ENCODE data around the gene PTPRJ.

DNA sequence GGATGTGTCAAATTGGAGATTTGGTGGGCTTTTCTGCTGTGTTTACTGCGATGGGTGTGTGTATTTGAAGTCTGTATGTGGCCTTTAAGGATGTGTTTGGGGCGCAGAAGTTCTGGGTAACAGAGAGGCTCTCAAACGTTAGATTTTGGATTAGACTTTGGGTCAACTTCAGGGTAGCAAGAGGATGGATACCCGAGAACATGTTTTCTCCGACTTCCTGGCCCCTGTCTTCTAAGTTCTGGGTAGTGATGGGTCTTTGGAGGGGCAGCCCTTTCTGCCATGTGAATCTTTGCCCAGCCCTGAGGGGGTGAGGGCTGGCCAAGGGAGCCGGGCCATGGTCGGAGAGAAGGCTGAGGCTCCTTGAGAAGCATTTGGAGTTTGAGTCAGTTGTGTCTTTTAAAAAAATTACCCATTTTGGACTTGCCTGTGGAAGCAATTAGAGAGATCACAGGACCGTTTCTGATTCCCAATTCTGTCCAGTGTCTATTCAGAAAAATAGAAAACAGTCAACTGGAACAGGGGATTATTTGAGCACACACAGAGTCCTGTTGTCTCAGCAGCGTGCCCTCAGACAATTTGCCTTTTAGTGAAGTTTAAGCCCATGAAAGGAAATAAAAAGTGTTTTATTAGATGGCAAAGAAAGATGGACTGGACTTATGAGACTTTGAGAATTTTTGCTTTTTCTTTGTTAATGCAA, 114.4 kb downstream of the PTPRJ start:
- TF ChIP-seq JUN (IDR thresholded peaks at IDR 0.05; ENCODE audit: borderline replicate concordance, low read depth, low read length) (no peak), JUN (CRISPR knock-in tag; IDR thresholded peaks at IDR 0.05; ENCODE audit: borderline replicate concordance) (no peak), FOXA3 (CRISPR knock-in tag; conservative IDR thresholded peaks at IDR 0.05 in 1 of 2, IDR thresholded peaks at IDR 0.05 in 1 of 2) (no peak), GABPA (tag; conservative IDR thresholded peaks at IDR 0.05; ENCODE audit: low read depth) (no peak), BACH1 (tag; IDR thresholded peaks at IDR 0.05) (no peak), SREBF2 (CRISPR knock-in tag; IDR thresholded peaks at IDR 0.05) (no peak), SP1 (CRISPR knock-in tag; IDR thresholded peaks at IDR 0.05) (no peak), ZBTB8A (IDR thresholded peaks at IDR 0.05; ENCODE audit: partially characterized antibody) (no peak)
- TF ChIP-seq, protein P1, sequence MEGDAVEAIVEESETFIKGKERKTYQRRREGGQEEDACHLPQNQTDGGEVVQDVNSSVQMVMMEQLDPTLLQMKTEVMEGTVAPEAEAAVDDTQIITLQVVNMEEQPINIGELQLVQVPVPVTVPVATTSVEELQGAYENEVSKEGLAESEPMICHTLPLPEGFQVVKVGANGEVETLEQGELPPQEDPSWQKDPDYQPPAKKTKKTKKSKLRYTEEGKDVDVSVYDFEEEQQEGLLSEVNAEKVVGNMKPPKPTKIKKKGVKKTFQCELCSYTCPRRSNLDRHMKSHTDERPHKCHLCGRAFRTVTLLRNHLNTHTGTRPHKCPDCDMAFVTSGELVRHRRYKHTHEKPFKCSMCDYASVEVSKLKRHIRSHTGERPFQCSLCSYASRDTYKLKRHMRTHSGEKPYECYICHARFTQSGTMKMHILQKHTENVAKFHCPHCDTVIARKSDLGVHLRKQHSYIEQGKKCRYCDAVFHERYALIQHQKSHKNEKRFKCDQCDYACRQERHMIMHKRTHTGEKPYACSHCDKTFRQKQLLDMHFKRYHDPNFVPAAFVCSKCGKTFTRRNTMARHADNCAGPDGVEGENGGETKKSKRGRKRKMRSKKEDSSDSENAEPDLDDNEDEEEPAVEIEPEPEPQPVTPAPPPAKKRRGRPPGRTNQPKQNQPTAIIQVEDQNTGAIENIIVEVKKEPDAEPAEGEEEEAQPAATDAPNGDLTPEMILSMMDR (IDR thresholded peaks at IDR 0.05 in 2 of 3, conservative IDR thresholded peaks at IDR 0.05 in 1 of 3; ENCODE audit: insufficient read depth in 2 of 3, low read depth in 1 of 3, low read length in 3 of 3) = no peak

Data from K562 (cell line).